ENCODE measurements around the gene CD180. TPM values are rescaled to one million over a fixed set of nuclear protein-coding genes. Genes with fewer than 3 reads are reported as not detected.

CD180 gene
- total RNA-seq, 3 donors from 2014 or later, result 0.87 to 1.4 (median 1.3) TPM

- DNase-seq (no peak), ATAC-seq (no peak)
- Histone ChIP-seq H3K4me1 (ENCODE audit: low read depth) (peaks cover 4% of the 10 kb centered on the region), H3K36me3 (ENCODE audit: low read depth) (no peaks in the 10 kb centered on the region), H3K4me3 (no peak overlapping the region), H3K9me3 (no peaks in the 10 kb centered on the region)
- no peak for TF ChIP-seq CTCF (IDR thresholded peaks at IDR 0.05)
- intact Hi-C loops (cut with DNase I, micrococcal nuclease), result no loop called here
Observed at GRCh38 chr5:67243349-67243748, 46.8 kb upstream of the CD180 start.

GRCh38 chr5:67241326-67241725 lies 44.7 kb upstream of the CD180 start:
- ATAC-seq, result no peak
- no peak for DNase-seq
- Histone ChIP-seq H3K4me3 (no peak overlapping the region), H3K4me1 (ENCODE audit: low read depth) (no peaks in the 10 kb centered on the region), H3K36me3 (ENCODE audit: low read depth) (no peaks in the 10 kb centered on the region), H3K9me3 (no peaks in the 10 kb centered on the region)
- intact Hi-C loops (cut with DNase I, micrococcal nuclease), result no loop called here
- TF ChIP-seq CTCF (IDR thresholded peaks at IDR 0.05), result no peak

GRCh38 chr5:67240846-67241245 lies 44.2 kb upstream of the CD180 start:
- Histone ChIP-seq H3K36me3 (ENCODE audit: low read depth) (no peaks in the 10 kb centered on the region), H3K4me1 (ENCODE audit: low read depth) (no peaks in the 10 kb centered on the region), H3K9me3 (no peaks in the 10 kb centered on the region), H3K4me3 (no peak overlapping the region)
- no peak for TF ChIP-seq CTCF (IDR thresholded peaks at IDR 0.05)
- intact Hi-C loops (cut with DNase I, micrococcal nuclease), result no loop called here
- ATAC-seq (no peak), DNase-seq (no peak)

GRCh38 chr5:67240065-67240464 lies 43.5 kb upstream of the CD180 start:
- H3K4me1 ChIP-seq (ENCODE audit: low read depth), result no peaks in the 10 kb centered on the region

GRCh38 chr5:67238191-67238590 lies 41.6 kb upstream of the CD180 start:
- H3K36me3 ChIP-seq (ENCODE audit: low read depth), result no peaks in the 10 kb centered on the region
- TF ChIP-seq CTCF (IDR thresholded peaks at IDR 0.05), result no peak
- no peaks in the 10 kb centered on the region for H3K9me3 ChIP-seq
- H3K4me3 ChIP-seq, result no peak overlapping the region
- DNase-seq (no peak), ATAC-seq (no peak)
- no peaks in the 10 kb centered on the region for H3K4me1 ChIP-seq (ENCODE audit: low read depth)
- intact Hi-C loops (cut with DNase I, micrococcal nuclease), result no loop called here

More at GRCh38 chr5:67240065-67240464, 43.5 kb upstream of the CD180 start:
- H3K4me3 ChIP-seq, result no peak overlapping the region
- ATAC-seq, result no peak
- TF ChIP-seq CTCF (IDR thresholded peaks at IDR 0.05), result no peak
- H3K9me3 ChIP-seq, result no peaks in the 10 kb centered on the region
- no peaks in the 10 kb centered on the region for H3K36me3 ChIP-seq (ENCODE audit: low read depth)
- DNase-seq, result no peak
- intact Hi-C loops (cut with DNase I, micrococcal nuclease), result no loop called here
